ENCODE data around the gene EIF3L. TPM values are rescaled to one million over a fixed set of nuclear protein-coding genes. Genes with fewer than 3 reads are reported as not detected.

The EIF3L gene
- total RNA-seq, result 376 and 379 TPM in 2 replicates

DNA sequence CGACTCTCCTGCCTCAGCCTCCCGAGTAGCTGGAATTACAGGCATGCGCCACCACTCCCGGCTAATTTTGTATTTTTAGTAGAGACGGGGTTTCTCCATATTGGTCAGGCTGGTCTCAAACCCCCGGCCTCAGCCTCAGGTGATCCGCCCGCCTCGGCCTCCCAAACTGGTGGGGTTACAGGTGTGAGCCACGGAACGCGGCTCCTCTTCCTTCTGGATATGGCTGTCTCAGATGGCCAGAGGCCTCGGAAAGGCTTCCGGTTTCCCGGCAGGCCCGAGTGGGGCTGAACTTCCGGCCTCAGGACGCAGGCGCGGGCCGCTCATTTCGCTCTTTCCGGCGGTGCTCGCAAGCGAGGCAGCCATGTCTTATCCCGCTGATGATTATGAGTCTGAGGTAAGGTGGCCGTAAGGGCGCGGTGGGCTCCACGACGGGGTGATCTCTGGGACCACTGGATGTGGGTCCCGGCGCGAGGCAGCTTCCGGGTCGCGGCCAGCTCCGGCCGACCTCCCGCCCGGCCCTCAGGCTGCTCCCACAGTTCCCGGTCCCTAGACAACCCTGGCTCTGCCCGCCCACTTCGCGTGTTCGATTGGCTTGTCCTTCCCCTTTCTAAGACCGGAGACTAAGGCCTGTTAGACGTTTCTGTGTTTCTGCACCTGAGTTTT is at the start of gene EIF3L:
TSS of gene EIF3L (plus strand) at position 331 of the 663 bp plus-strand sequence. CDS start at position 362, 31 bp downstream.

DNA sequence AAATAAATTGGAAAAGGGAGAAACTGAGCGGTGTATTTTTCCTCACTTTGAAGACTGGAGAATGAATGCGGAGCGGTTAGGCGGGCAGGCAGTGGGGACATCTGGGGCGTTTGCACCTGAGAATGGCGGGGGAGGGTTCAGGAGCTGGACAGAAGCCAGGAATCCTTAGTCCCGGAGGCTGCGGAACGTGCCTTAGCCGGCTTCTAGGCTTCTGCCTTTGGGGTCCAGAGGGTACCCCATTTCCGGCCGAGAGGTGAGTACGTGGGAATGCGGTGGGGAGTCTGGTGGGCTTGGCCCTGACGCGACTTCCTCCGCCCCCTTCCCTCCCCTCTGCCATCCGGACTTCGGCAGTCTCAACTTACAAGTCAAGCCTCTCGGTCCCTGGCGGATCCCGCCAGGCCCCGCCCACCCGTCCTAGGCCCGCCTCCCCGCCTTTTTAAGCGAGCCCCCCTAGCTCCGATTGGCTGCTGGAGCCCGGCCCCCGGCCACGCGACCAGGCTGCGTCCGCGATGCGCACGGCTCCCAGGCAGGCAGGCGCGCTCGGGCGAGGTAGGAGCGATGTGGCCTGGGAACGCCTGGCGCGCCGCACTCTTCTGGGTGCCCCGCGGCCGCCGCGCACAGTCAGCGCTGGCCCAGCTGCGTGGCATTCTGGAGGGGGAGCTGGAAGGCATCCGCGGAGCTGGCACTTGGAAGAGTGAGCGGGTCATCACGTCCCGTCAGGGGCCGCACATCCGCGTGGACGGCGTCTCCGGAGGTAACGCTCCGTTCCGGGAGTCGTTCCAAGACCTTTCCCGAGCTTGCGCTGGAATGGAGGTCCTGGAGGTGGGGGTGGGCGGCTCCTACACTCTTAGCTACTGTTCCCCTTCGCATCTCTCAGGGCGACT is 41.6 kb upstream of the EIF3L start, which contains the start of gene GCAT:
TSS of gene GCAT (plus strand) at position 525 of the 884 bp plus-strand sequence. CDS start at position 559, 34 bp downstream.

DNA sequence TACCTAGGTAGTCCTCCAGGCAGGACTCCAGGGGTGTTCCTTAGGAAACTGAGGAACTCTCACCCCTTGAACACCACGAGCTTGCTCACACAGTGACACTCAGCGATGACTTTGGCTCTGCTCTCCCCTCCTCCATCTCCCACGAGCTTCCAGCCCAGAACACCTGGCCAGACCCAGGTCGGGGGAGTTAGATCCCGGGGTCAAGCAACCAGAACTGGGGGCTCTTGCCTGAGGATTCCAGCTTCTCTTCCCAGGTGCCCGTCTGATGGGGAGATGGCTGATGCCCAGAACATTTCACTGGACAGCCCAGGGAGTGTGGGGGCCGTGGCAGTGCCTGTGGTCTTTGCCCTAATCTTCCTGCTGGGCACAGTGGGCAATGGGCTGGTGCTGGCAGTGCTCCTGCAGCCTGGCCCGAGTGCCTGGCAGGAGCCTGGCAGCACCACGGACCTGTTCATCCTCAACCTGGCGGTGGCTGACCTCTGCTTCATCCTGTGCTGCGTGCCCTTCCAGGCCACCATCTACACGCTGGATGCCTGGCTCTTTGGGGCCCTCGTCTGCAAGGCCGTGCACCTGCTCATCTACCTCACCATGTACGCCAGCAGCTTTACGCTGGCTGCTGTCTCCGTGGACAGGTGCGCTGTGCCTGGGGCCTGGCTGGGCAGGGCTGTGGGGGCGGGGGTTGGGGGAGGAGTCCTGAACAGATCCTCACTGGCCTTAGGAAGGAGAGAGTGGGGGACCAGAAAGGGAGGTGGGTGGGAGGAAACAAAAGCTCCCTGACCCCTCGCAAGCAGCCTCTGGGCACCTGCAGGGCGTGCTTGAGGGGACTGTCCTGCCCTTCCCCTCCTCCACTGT is 25.9 kb upstream of the EIF3L start, which contains the start of gene GALR3:
TSS of gene GALR3 (plus strand) at position 249 of the 852 bp plus-strand sequence. CDS start at position 274, 25 bp downstream.

DNA sequence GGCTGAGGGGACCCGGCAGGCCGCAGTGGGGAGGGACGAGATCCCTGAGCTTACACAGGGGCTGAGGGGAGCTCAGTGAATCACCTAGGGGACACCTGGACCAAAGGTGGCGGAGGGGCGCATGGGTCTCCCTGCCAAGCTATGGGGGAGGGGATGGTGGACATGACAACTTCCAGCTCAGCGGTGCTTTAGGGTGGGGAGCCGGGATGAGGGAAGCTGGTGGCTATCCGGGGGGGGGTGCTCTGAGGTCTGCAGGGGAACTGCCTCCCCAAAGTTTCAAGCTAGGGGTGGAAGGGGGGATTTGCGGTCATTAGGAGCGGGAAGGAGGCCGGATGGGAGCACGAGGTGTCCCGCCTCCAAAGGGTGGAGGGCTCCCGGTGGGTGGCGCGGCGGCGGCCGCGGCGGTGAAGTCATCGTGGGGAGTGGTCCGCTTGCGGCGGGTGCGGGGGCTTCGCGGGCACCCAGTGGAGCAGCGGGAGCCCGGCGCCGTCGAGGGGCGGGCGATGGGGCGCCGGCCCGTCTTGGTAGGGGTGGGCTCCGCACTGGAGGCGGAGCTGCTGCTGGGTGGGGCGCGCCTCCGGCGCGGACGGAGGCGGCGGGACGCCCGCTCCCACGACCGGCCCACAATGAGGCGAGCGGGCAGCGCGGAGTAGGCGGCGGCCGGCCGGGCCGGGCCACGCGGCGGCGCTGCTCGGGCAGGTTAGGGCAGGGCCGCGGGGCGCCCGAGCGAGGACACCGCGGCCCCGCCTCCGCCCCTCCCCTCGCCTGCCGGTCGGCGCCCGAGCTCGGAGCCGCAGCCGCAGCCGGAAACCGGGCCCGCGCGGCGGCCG is 56.5 kb downstream of the EIF3L start, which contains the start of gene MICALL1:
TSS of gene MICALL1 (plus strand) at position 764 of the 830 bp plus-strand sequence. CDS start 126 bp downstream, outside the sequence.

Small RNA genes within 50 kb of the gene (small RNA-seq; reads per million reads assigned to genes)
- gene MIR659, result 4.8 reads per million, percentile 77 among the genes with 10 or more reads in this experiment

Other genes with a start within 250 kb of the EIF3L start
- 34.5 and 43.8 TPM in 2 replicates for gene GGA1, start 240.6 kb upstream of the EIF3L start, total RNA-seq
- gene SH3BP1, start 209.8 kb upstream of the EIF3L start, total RNA-seq, result 4.0 and 5.4 TPM in 2 replicates
- 4.6 and 5.5 TPM in 2 replicates for gene PDXP, start 190.7 kb upstream of the EIF3L start, total RNA-seq
- gene LGALS1, start 173.8 kb upstream of the EIF3L start, total RNA-seq, result 3,488 and 6,007 TPM in 2 replicates
- gene NOL12, start 163.1 kb upstream of the EIF3L start, total RNA-seq, result 9.6 and 13.8 TPM in 2 replicates
- gene TRIOBP, start 152.4 kb upstream of the EIF3L start, total RNA-seq, result 103 and 138 TPM in 2 replicates
- gene GCAT, start 41.5 kb upstream of the EIF3L start, total RNA-seq, result 20.6 and 21.0 TPM in 2 replicates
- gene GALR3, start 26.0 kb upstream of the EIF3L start, total RNA-seq, result not detected in 2 replicates
- 27.9 and 39.4 TPM in 2 replicates for gene ANKRD54, start 5.1 kb upstream of the EIF3L start, total RNA-seq
- gene MICALL1, start 56.9 kb downstream of the EIF3L start, total RNA-seq, result 60.8 and 84.4 TPM in 2 replicates
- gene C22orf23, start 104.2 kb downstream of the EIF3L start, total RNA-seq, result 0.24 and 0.65 TPM in 2 replicates
- gene POLR2F, start 104.3 kb downstream of the EIF3L start, total RNA-seq, result 11.4 and 13.7 TPM in 2 replicates
- gene SOX10, start 135.1 kb downstream of the EIF3L start, total RNA-seq, result not detected in 2 replicates
- gene PICK1, start 208.0 kb downstream of the EIF3L start, total RNA-seq, result 9.7 and 10.2 TPM in 2 replicates
- under 0.01 and 0.24 TPM in 2 replicates for gene SLC16A8, start 234.8 kb downstream of the EIF3L start, total RNA-seq

Measured in hair follicle dermal papilla cell (primary cell).